Right lobe of liver (tissue), 6 donors: ENCODE data around the gene AP1B1. TPM values are rescaled to one million over a fixed set of nuclear protein-coding genes. Genes with fewer than 3 reads are reported as not detected.

Experiments
- ATAC-seq, 4 donors: fragments of 200-7000 bp; cut with Tn5 transposase; one replicate each; pipeline ENCODE4 v1.9.1; 2020; ENCODE audit warnings: mild to moderate bottlenecking in 4 of 4, moderate library complexity in 4 of 4
- DNase-seq, 3 donors: peaks; one replicate each; pipeline ENCODE4 v3.0.0-alpha.2; 2020
- H3K27ac ChIP-seq, 3 donors: fragments of 200-600 bp; one replicate each; pipeline ENCODE4 v1.8.0; 2022
- H3K27me3 ChIP-seq, 2 donors: fragments of 200-600 bp; one replicate each; pipeline ENCODE4 v1.8.0; 2022
- H3K36me3 ChIP-seq, 4 donors: fragments of 200-600 bp; sonication (generic) in 1 of 4; one replicate each; pipeline versions ENCODE4 v1.5.1 to v1.8.0; 2017 to 2022; ENCODE audit warnings: control low read depth in 1 of 4
- H3K4me1 ChIP-seq, 4 donors: fragments of 200-600 bp; sonication (generic) in 1 of 4; one replicate each; pipeline versions ENCODE4 v1.5.1 to v1.8.0; 2017 to 2022; ENCODE audit warnings: control low read depth in 1 of 4
- H3K4me3 ChIP-seq, 3 donors: fragments of 200-600 bp; one replicate each; pipeline ENCODE4 v1.8.0; 2022
- H3K9me3 ChIP-seq, 4 donors: fragments of 200-600 bp; sonication (generic) in 1 of 4; one replicate each; pipeline versions ENCODE4 v1.5.1 to v1.8.0; 2017 to 2022; ENCODE audit warnings: control low read depth in 1 of 4
- CTCF ChIP-seq, 4 donors: fragments of 200-600 bp in 3 of 4; fragments of 450-650 bp in 1 of 4; IDR thresholded peaks; one replicate each; pipeline versions ENCODE4 v1.5.1 to v1.8.0; 2016 to 2022; ENCODE audit warnings: antibody characterized with exemption in 4 of 4, mild to moderate bottlenecking in 2 of 4
- POLR2A ChIP-seq: fragments of 450-650 bp; IDR thresholded peaks from one replicate; pipeline ENCODE4 v1.6.1; 2017; ENCODE audit warnings: antibody characterized with exemption, mild to moderate bottlenecking
- WGBS: methylation state at CpG from one replicate; pipeline ENCODE4 v1.1.6; 2018; ENCODE audit warnings: low coverage, low lambda C conversion rate; ENCODE audit not compliant: insufficient coverage; ENCODE audit errors: missing lambda C conversion rate; 5-methylcytosine and 5-hydroxymethylcytosine counted together
- intact Hi-C, 2 donors: fragments of 100-400 bp; cut with DNase I; formaldehyde crosslinking; loops; one replicate each; pipeline versions ENCODE4 v1.11.2 to v1.14.1; 2022
- total RNA-seq, 6 experiments: library from RNA; depleted of rRNA in 2 of 6; stranded (reverse); fragments of >200 nt in 2 of 6; fragmentation: NEBNext Ultra II Directional in 3 of 6; extraction: Animal tissue kit (Norgen Biotek cat#: 25700) in 3 of 6; gene quantifications; one replicate each; pipeline versions ENCODE4 v1.1.0 to v1.2.4, GENCODE V29; 2016 to 2023
- donor health status: DM: no; HTN: yes; CAD: no.
- donor health status: DM: no; HTN: no; CAD: no.
- donor health status: DM: no; HTN: no; CAD: no.
- donor health status: DM: no; HTN: yes; CAD: no.
- donor health status: DM: no; HTN: yes; CAD: no.

Gene AP1B1
- total RNA-seq, 6 experiments from 2014 or later = 35.7 to 63.2 (median 44.4) TPM

- TF ChIP-seq POLR2A = no peak
- no peak for TF ChIP-seq CTCF (IDR thresholded peaks at IDR 0.05)
- 100% methylated on average over 6 of the region's 8 CpGs for WGBS
- intact Hi-C loops = loop anchor here in 1 of 2 donors (10.0 kb wide), 1 partner anchor 49 kb away; the partner anchor contains the start of gene GAS2L1
Measured at GRCh38 chr22:29353860-29354259, 34.5 kb downstream of the AP1B1 start.

GRCh38 chr22:29353286-29353685 lies 35.1 kb downstream of the AP1B1 start:
- TF ChIP-seq CTCF (IDR thresholded peaks at IDR 0.05) (no peak), POLR2A (no peak)
- intact Hi-C loops = loop anchor here in 1 of 2 donors (10.0 kb wide), 1 partner anchor 48 kb away; the partner anchor contains the start of gene GAS2L1
- no peak for ATAC-seq
- 85% methylated on average over 2 of the region's 11 CpGs for WGBS
- peaks cover 0 to 83% (median 33%) of the 10 kb centered on the region in 4 donors for H3K36me3 ChIP-seq
- no peaks in the 10 kb centered on the region for H3K9me3 ChIP-seq
- H3K4me3 ChIP-seq = no peak overlapping the region
- no peak overlapping the region for H3K27ac ChIP-seq
- peak in 1 of 3 donors; percentile 11 for DNase-seq
- no peaks in the 10 kb centered on the region for H3K27me3 ChIP-seq
- H3K4me1 ChIP-seq = peaks cover 0 to 11% (median 5%) of the 10 kb centered on the region in 4 donors

More at GRCh38 chr22:29353860-29354259, 34.5 kb downstream of the AP1B1 start:
- no peaks in the 10 kb centered on the region for H3K27me3 ChIP-seq
- no peak for ATAC-seq
- no peak overlapping the region for H3K4me3 ChIP-seq
- H3K4me1 ChIP-seq = peaks cover 0 to 11% (median 5%) of the 10 kb centered on the region in 4 donors
- peaks cover 0 to 83% (median 33%) of the 10 kb centered on the region in 4 donors for H3K36me3 ChIP-seq
- peak in 1 of 3 donors; percentile 17 for DNase-seq
- no peak overlapping the region for H3K27ac ChIP-seq
- H3K9me3 ChIP-seq = no peaks in the 10 kb centered on the region

GRCh38 chr22:29352778-29353177 lies 35.6 kb downstream of the AP1B1 start:
- no peaks in the 10 kb centered on the region for H3K27me3 ChIP-seq
- DNase-seq (peak in 1 of 3 donors; percentile 15), ATAC-seq (no peak)
- intact Hi-C loops = loop anchor here in 1 of 2 donors (10.0 kb wide), 1 partner anchor 48 kb away; the partner anchor contains the start of gene GAS2L1
- TF ChIP-seq CTCF (IDR thresholded peaks at IDR 0.05) (no peak), POLR2A (no peak)
- peaks cover 0 to 83% (median 34%) of the 10 kb centered on the region in 4 donors for H3K36me3 ChIP-seq
- no peaks in the 10 kb centered on the region for H3K9me3 ChIP-seq
- no peak overlapping the region for H3K27ac ChIP-seq
- no peak overlapping the region for H3K4me3 ChIP-seq
- 91% methylated on average over 5 of the region's 9 CpGs for WGBS
- peaks cover 0 to 13% (median 5%) of the 10 kb centered on the region in 4 donors for H3K4me1 ChIP-seq

GRCh38 chr22:29351891-29352290 lies 36.5 kb downstream of the AP1B1 start:
- H3K27me3 ChIP-seq = no peaks in the 10 kb centered on the region
- ATAC-seq (no peak), DNase-seq (peak in 1 of 3 donors; percentile 50)
- intact Hi-C loops = loop anchor here in 1 of 2 donors (10.0 kb wide), 1 partner anchor 47 kb away; the partner anchor contains the start of gene GAS2L1
- H3K27ac ChIP-seq = peak overlapping the region in 1 of 3 donors; percentile 16
- 80% methylated on average over 1 of the region's 9 CpGs for WGBS
- H3K36me3 ChIP-seq = peaks cover 0 to 89% (median 34%) of the 10 kb centered on the region in 4 donors
- H3K9me3 ChIP-seq = no peaks in the 10 kb centered on the region
- H3K4me1 ChIP-seq = peaks cover 0 to 22% (median 5%) of the 10 kb centered on the region in 4 donors
- H3K4me3 ChIP-seq = no peak overlapping the region
- no peak for TF ChIP-seq POLR2A
- TF ChIP-seq CTCF (IDR thresholded peaks at IDR 0.05) = no peak
